Measurements from ENCODE around the gene ANKRD40.
A peak's percentile ranks its signal among the peaks of the same experiment; 100 is the strongest.
"Not testable (repeated sequence)": the region's sequence is repeated elsewhere in the genome, so short reads cannot be mapped to it uniquely, and the experiment has no call there.

The ANKRD40 gene

GRCh38 chr17:50710025-50710424, 2.3 kb upstream of the ANKRD40 start:
- no peak overlapping the region for H2BK120ac ChIP-seq (ENCODE audit: low read depth, low read length)
- no CpG with 5 or more reads among the region's 2 CpGs for WGBS, 2 donors (ENCODE audit: extremely low coverage in 2 of 2, insufficient read length in 2 of 2, insufficient replicate concordance in 1 of 2)
- no peak overlapping the region for H4K91ac ChIP-seq (ENCODE audit: low read depth, low read length, poor library complexity)

GRCh38 chr17:50709053-50709452, 1.3 kb upstream of the ANKRD40 start:
- not testable (repeated sequence) for H3K79me1 ChIP-seq (ENCODE audit: low read depth, low read length); H2BK15ac ChIP-seq (ENCODE audit: low read length); H3K23ac ChIP-seq (ENCODE audit: low read depth, low read length, poor library complexity); H3K9me3 ChIP-seq (replicated peaks in 1 of 2; ENCODE audit: control insufficient read depth in 2 of 2, insufficient read depth in 1 of 2, low read depth in 1 of 2, low read length in 2 of 2); H4K91ac ChIP-seq (ENCODE audit: low read depth, low read length, poor library complexity); H2BK5ac ChIP-seq (ENCODE audit: low read length); H2BK120ac ChIP-seq (ENCODE audit: low read depth, low read length); H4K8ac ChIP-seq (ENCODE audit: low read depth, low read length); H3K27me3 ChIP-seq (ENCODE audit: control insufficient read depth in 3 of 3, insufficient read depth in 3 of 3, low read depth in 1 of 3, low read length in 3 of 3); H3K4me1 ChIP-seq (ENCODE audit: control insufficient read depth in 2 of 2, insufficient read depth in 1 of 2, low read depth in 1 of 2, low read length in 2 of 2); H3K14ac ChIP-seq (ENCODE audit: low read length); H3K27ac ChIP-seq (replicated peaks; ENCODE audit: low read length); H3K4ac ChIP-seq (ENCODE audit: low read length); H3K4me2 ChIP-seq (ENCODE audit: insufficient read depth, low read length, poor library complexity, severe bottlenecking); DNase-seq (ENCODE audit: low spot score); H3K9ac ChIP-seq (ENCODE audit: low read depth, low read length, poor library complexity); H3K18ac ChIP-seq (ENCODE audit: low read length); H2AK5ac ChIP-seq (ENCODE audit: low read depth, low read length); H2BK12ac ChIP-seq (ENCODE audit: low read length)
- peak overlapping the region in 1 of 2 donors; percentile 86 for H3K4me3 ChIP-seq (ENCODE audit: low read length in 2 of 2)
- WGBS, 2 donors (ENCODE audit: extremely low coverage in 2 of 2, insufficient read length in 2 of 2, insufficient replicate concordance in 1 of 2): no CpG with 5 or more reads among the region's 4 CpGs
- peak overlapping the region; percentile 94 for H2AFZ ChIP-seq (ENCODE audit: low read length)
- peaks cover 3 to 18% of the 10 kb centered on the region in 2 donors for H3K36me3 ChIP-seq (replicated peaks in 1 of 2; ENCODE audit: control insufficient read depth in 2 of 2, insufficient read depth in 2 of 2, low read length in 2 of 2)

More at GRCh38 chr17:50710025-50710424, 2.3 kb upstream of the ANKRD40 start:
- H3K79me1 ChIP-seq (ENCODE audit: low read depth, low read length): no peaks in the 10 kb centered on the region
- no peak overlapping the region for H3K27ac ChIP-seq (replicated peaks; ENCODE audit: low read length)
- H3K4me2 ChIP-seq (ENCODE audit: insufficient read depth, low read length, poor library complexity, severe bottlenecking): no peak overlapping the region
- H3K36me3 ChIP-seq (replicated peaks in 1 of 2; ENCODE audit: control insufficient read depth in 2 of 2, insufficient read depth in 2 of 2, low read length in 2 of 2): peaks cover 2 to 9% of the 10 kb centered on the region in 2 donors
- H3K4me1 ChIP-seq (ENCODE audit: control insufficient read depth in 2 of 2, insufficient read depth in 1 of 2, low read depth in 1 of 2, low read length in 2 of 2): peaks cover 5 to 9% of the 10 kb centered on the region in 2 donors
- H3K14ac ChIP-seq (ENCODE audit: low read length): no peak overlapping the region
- no peak overlapping the region for H2BK12ac ChIP-seq (ENCODE audit: low read length)
- H3K9me3 ChIP-seq (replicated peaks in 1 of 2; ENCODE audit: control insufficient read depth in 2 of 2, insufficient read depth in 1 of 2, low read depth in 1 of 2, low read length in 2 of 2): no peaks in the 10 kb centered on the region
- H2BK15ac ChIP-seq (ENCODE audit: low read length): no peak overlapping the region
- no peak overlapping the region for H3K4ac ChIP-seq (ENCODE audit: low read length)
- no peak overlapping the region for H2BK5ac ChIP-seq (ENCODE audit: low read length)
- no peak overlapping the region for H4K8ac ChIP-seq (ENCODE audit: low read depth, low read length)
- H3K9ac ChIP-seq (ENCODE audit: low read depth, low read length, poor library complexity): no peak overlapping the region
- DNase-seq (ENCODE audit: low spot score): no peak
- H3K27me3 ChIP-seq (ENCODE audit: control insufficient read depth in 3 of 3, insufficient read depth in 3 of 3, low read depth in 1 of 3, low read length in 3 of 3): no peaks in the 10 kb centered on the region
- H3K23ac ChIP-seq (ENCODE audit: low read depth, low read length, poor library complexity): no peak overlapping the region
- H3K18ac ChIP-seq (ENCODE audit: low read length): no peak overlapping the region
- H2AK5ac ChIP-seq (ENCODE audit: low read depth, low read length): no peak overlapping the region
- no peak overlapping the region for H2AFZ ChIP-seq (ENCODE audit: low read length)
- no peak overlapping the region for H3K4me3 ChIP-seq (ENCODE audit: low read length in 2 of 2)

- Histone ChIP-seq H3K14ac (ENCODE audit: low read length) (no peak overlapping the region), H2AK5ac (ENCODE audit: low read depth, low read length) (no peak overlapping the region), H2BK5ac (ENCODE audit: low read length) (no peak overlapping the region), H2BK15ac (ENCODE audit: low read length) (no peak overlapping the region), H3K4me2 (ENCODE audit: insufficient read depth, low read length, poor library complexity, severe bottlenecking) (peak overlapping the region; percentile 81), H3K27me3 (ENCODE audit: control insufficient read depth in 3 of 3, insufficient read depth in 3 of 3, low read depth in 1 of 3, low read length in 3 of 3) (no peaks in the 10 kb centered on the region), H3K23ac (ENCODE audit: low read depth, low read length, poor library complexity) (no peak overlapping the region), H3K9ac (ENCODE audit: low read depth, low read length, poor library complexity) (no peak overlapping the region), H2BK120ac (ENCODE audit: low read depth, low read length) (no peak overlapping the region), H4K8ac (ENCODE audit: low read depth, low read length) (no peak overlapping the region), H2BK12ac (ENCODE audit: low read length) (no peak overlapping the region), H3K9me3 (replicated peaks in 1 of 2; ENCODE audit: control insufficient read depth in 2 of 2, insufficient read depth in 1 of 2, low read depth in 1 of 2, low read length in 2 of 2) (no peaks in the 10 kb centered on the region), H3K27ac (replicated peaks; ENCODE audit: low read length) (peak overlapping the region; percentile 93), H3K36me3 (replicated peaks in 1 of 2; ENCODE audit: control insufficient read depth in 2 of 2, insufficient read depth in 2 of 2, low read length in 2 of 2) (peaks cover 6 to 25% of the 10 kb centered on the region in 2 donors), H3K18ac (ENCODE audit: low read length) (peak overlapping the region; percentile 60), H3K4me3 (ENCODE audit: low read length in 2 of 2) (peak overlapping the region; percentile 86 to 94), H3K79me1 (ENCODE audit: low read depth, low read length) (no peaks in the 10 kb centered on the region), H4K91ac (ENCODE audit: low read depth, low read length, poor library complexity) (no peak overlapping the region), H2AFZ (ENCODE audit: low read length) (peak overlapping the region; percentile 94), H3K4me1 (ENCODE audit: control insufficient read depth in 2 of 2, insufficient read depth in 1 of 2, low read depth in 1 of 2, low read length in 2 of 2) (peaks cover 5 to 9% of the 10 kb centered on the region in 2 donors), H3K4ac (ENCODE audit: low read length) (no peak overlapping the region)
- no CpG with 5 or more reads among the region's 6 CpGs for WGBS, 2 donors (ENCODE audit: extremely low coverage in 2 of 2, insufficient read length in 2 of 2, insufficient replicate concordance in 1 of 2)
- no peak for DNase-seq (ENCODE audit: low spot score)
Measured at GRCh38 chr17:50708050-50709000, 611 bp upstream of the ANKRD40 start.

- H4K91ac ChIP-seq (ENCODE audit: low read depth, low read length, poor library complexity): no peak overlapping the region
- no peak overlapping the region for H3K9ac ChIP-seq (ENCODE audit: low read depth, low read length, poor library complexity)
- no peak overlapping the region for H3K18ac ChIP-seq (ENCODE audit: low read length)
- H2BK5ac ChIP-seq (ENCODE audit: low read length): no peak overlapping the region
- no peak for DNase-seq (ENCODE audit: low spot score)
- peaks cover 0 to 1% of the 10 kb centered on the region in 2 donors for H3K4me1 ChIP-seq (ENCODE audit: control insufficient read depth in 2 of 2, insufficient read depth in 1 of 2, low read depth in 1 of 2, low read length in 2 of 2)
- H2BK12ac ChIP-seq (ENCODE audit: low read length): no peak overlapping the region
- no peak overlapping the region for H3K4ac ChIP-seq (ENCODE audit: low read length)
- H3K36me3 ChIP-seq (replicated peaks in 1 of 2; ENCODE audit: control insufficient read depth in 2 of 2, insufficient read depth in 2 of 2, low read length in 2 of 2): peaks cover 14 to 74% of the 10 kb centered on the region in 2 donors
- H4K8ac ChIP-seq (ENCODE audit: low read depth, low read length): no peak overlapping the region
- no peak overlapping the region for H2BK120ac ChIP-seq (ENCODE audit: low read depth, low read length)
- H3K4me3 ChIP-seq (ENCODE audit: low read length in 2 of 2): no peak overlapping the region
- H3K23ac ChIP-seq (ENCODE audit: low read depth, low read length, poor library complexity): no peak overlapping the region
- H3K27ac ChIP-seq (replicated peaks; ENCODE audit: low read length): no peak overlapping the region
- no peaks in the 10 kb centered on the region for H3K27me3 ChIP-seq (ENCODE audit: control insufficient read depth in 3 of 3, insufficient read depth in 3 of 3, low read depth in 1 of 3, low read length in 3 of 3)
- no peak overlapping the region for H2AFZ ChIP-seq (ENCODE audit: low read length)
- H2AK5ac ChIP-seq (ENCODE audit: low read depth, low read length): no peak overlapping the region
- H3K4me2 ChIP-seq (ENCODE audit: insufficient read depth, low read length, poor library complexity, severe bottlenecking): no peak overlapping the region
- H3K14ac ChIP-seq (ENCODE audit: low read length): no peak overlapping the region
- WGBS, 2 donors (ENCODE audit: extremely low coverage in 2 of 2, insufficient read length in 2 of 2, insufficient replicate concordance in 1 of 2): no CpG with 5 or more reads among the region's 3 CpGs
- H3K79me1 ChIP-seq (ENCODE audit: low read depth, low read length): no peaks in the 10 kb centered on the region
- H2BK15ac ChIP-seq (ENCODE audit: low read length): no peak overlapping the region
- no peaks in the 10 kb centered on the region for H3K9me3 ChIP-seq (replicated peaks in 1 of 2; ENCODE audit: control insufficient read depth in 2 of 2, insufficient read depth in 1 of 2, low read depth in 1 of 2, low read length in 2 of 2)
Measured at GRCh38 chr17:50703162-50703561, 4.6 kb downstream of the ANKRD40 start.

Data from neuronal stem cell (in vitro differentiated cells).